Esophagus muscularis mucosa (tissue), 4 donors: ENCODE measurements around the gene ABCC9.

Experiments
- EP300 ChIP-seq: sonication (generic); formaldehyde crosslinking; IDR thresholded peaks from one replicate; pipeline ENCODE4 v1.6.1; 2017; ENCODE audit warnings: antibody characterized with exemption
- POLR2A ChIP-seq: fragments of 450-650 bp; IDR thresholded peaks from one replicate; pipeline ENCODE4 v1.6.1; 2017; ENCODE audit warnings: antibody characterized with exemption, moderate library complexity, mild to moderate bottlenecking, low read depth
- POLR2AphosphoS5 ChIP-seq, 2 donors: sonication (generic); formaldehyde crosslinking; IDR thresholded peaks; one replicate each; pipeline ENCODE4 v1.6.1; 2017; ENCODE audit warnings: antibody characterized with exemption in 2 of 2
- TF ChIP-seq, protein P1 (sequence below), 3 experiments: fragments of 200-600 bp in 2 of 3; fragments of 450-650 bp in 1 of 3; sonication (generic) in 2 of 3; IDR thresholded peaks; one replicate each; pipeline ENCODE4 v1.5.1; 2017 to 2019; ENCODE audit warnings: antibody characterized with exemption in 3 of 3, mild to moderate bottlenecking in 2 of 3, moderate library complexity in 1 of 3

- TF ChIP-seq, protein P1, sequence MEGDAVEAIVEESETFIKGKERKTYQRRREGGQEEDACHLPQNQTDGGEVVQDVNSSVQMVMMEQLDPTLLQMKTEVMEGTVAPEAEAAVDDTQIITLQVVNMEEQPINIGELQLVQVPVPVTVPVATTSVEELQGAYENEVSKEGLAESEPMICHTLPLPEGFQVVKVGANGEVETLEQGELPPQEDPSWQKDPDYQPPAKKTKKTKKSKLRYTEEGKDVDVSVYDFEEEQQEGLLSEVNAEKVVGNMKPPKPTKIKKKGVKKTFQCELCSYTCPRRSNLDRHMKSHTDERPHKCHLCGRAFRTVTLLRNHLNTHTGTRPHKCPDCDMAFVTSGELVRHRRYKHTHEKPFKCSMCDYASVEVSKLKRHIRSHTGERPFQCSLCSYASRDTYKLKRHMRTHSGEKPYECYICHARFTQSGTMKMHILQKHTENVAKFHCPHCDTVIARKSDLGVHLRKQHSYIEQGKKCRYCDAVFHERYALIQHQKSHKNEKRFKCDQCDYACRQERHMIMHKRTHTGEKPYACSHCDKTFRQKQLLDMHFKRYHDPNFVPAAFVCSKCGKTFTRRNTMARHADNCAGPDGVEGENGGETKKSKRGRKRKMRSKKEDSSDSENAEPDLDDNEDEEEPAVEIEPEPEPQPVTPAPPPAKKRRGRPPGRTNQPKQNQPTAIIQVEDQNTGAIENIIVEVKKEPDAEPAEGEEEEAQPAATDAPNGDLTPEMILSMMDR (IDR thresholded peaks at IDR 0.05): no peak
- peak; percentile 18 for TF ChIP-seq POLR2A
- TF ChIP-seq POLR2AphosphoS5 (IDR thresholded peaks at IDR 0.05): peak; percentile 60 to 71
- TF ChIP-seq EP300: no peak
Observed at GRCh38 chr12:21940549-21941505, at the start of gene ABCC9.
